GM18861 (cell line): Measurements from ENCODE around the gene TUBA1C.
"Not testable (repeated sequence)": the region's sequence is repeated elsewhere in the genome, so short reads cannot be mapped to it uniquely, and the experiment has no call there.

Experiments used
- ATAC-seq: cut with Tn5 transposase; IDR thresholded peaks from one replicate; pipeline ENCODE4 v1.9.1; 2021; ENCODE audit not compliant: unreplicated experiment

The TUBA1C gene

GRCh38 chr12:49305762-49306510 is 41.1 kb downstream of the TUBA1C start:
- ATAC-seq = no peak

GRCh38 chr12:49309386-49309785 is 44.5 kb downstream of the TUBA1C start:
- no peak for ATAC-seq

- ATAC-seq = not testable (repeated sequence)
Observed at GRCh38 chr12:49310451-49311000, 45.6 kb downstream of the TUBA1C start.

- ATAC-seq = no peak
Observed at GRCh38 chr12:49314811-49315210, 49.9 kb downstream of the TUBA1C start.

- not testable (repeated sequence) for ATAC-seq
Observed at GRCh38 chr12:49317118-49317517, 52.2 kb downstream of the TUBA1C start.

- not testable (repeated sequence) for ATAC-seq
Observed at GRCh38 chr12:49320411-49321103, 55.7 kb downstream of the TUBA1C start.

GRCh38 chr12:49322367-49322707 is 57.5 kb downstream of the TUBA1C start:
- no peak for ATAC-seq

GRCh38 chr12:49322708-49323523 is 58.0 kb downstream of the TUBA1C start, which contains the start of gene TROAP:
TSS of gene TROAP (plus strand) at chr12:49323255. CDS start at chr12:49323609, 354 bp downstream.
- ATAC-seq = peak; percentile 96

- no peak for ATAC-seq
Observed at GRCh38 chr12:49323524-49324097, 58.7 kb downstream of the TUBA1C start.
